Ovary (tissue), 3 donors: ENCODE results near the gene KLLN.
"Not testable (repeated sequence)": the region's sequence is repeated elsewhere in the genome, so short reads cannot be mapped to it uniquely, and the experiment has no call there.

Experiments
- EP300 ChIP-seq: sonication (generic); formaldehyde crosslinking; IDR thresholded peaks from one replicate; pipeline ENCODE4 v1.6.1; 2017; ENCODE audit warnings: antibody characterized with exemption
- POLR2A ChIP-seq: fragments of 450-650 bp; IDR thresholded peaks from one replicate; pipeline ENCODE4 v1.6.1; 2017; ENCODE audit warnings: antibody characterized with exemption, mild to moderate bottlenecking, moderate library complexity
- TF ChIP-seq, protein P1 (sequence below), 3 donors: fragments of 450-650 bp in 2 of 3; fragments of 200-600 bp in 1 of 3; IDR thresholded peaks; one replicate each; pipeline versions ENCODE4 v1.5.1 to v1.8.0; 2016 to 2022; ENCODE audit warnings: antibody characterized with exemption in 3 of 3, mild to moderate bottlenecking in 1 of 3
- donor health status: DM: no; HTN: no; CAD: no.

DNA sequence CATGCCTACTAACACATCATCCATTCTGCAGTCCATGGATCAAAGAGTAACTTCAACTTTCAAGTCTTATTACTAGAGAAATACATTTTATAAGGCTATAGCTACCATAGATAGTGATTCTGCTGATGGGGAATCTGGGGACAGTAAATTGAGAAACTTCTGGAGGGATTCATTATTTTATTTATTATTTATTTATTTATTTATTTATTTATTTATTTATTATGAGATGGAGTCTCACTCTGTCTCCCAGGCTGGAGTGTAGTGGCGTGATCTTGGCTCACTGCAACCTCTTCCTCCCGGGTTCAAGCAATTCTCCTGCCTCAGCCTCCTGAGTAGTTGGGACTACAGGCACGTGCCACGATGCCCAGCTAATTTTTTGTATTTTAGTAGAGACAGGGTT is 34.3 kb downstream of the KLLN start:
- TF ChIP-seq, protein P1, sequence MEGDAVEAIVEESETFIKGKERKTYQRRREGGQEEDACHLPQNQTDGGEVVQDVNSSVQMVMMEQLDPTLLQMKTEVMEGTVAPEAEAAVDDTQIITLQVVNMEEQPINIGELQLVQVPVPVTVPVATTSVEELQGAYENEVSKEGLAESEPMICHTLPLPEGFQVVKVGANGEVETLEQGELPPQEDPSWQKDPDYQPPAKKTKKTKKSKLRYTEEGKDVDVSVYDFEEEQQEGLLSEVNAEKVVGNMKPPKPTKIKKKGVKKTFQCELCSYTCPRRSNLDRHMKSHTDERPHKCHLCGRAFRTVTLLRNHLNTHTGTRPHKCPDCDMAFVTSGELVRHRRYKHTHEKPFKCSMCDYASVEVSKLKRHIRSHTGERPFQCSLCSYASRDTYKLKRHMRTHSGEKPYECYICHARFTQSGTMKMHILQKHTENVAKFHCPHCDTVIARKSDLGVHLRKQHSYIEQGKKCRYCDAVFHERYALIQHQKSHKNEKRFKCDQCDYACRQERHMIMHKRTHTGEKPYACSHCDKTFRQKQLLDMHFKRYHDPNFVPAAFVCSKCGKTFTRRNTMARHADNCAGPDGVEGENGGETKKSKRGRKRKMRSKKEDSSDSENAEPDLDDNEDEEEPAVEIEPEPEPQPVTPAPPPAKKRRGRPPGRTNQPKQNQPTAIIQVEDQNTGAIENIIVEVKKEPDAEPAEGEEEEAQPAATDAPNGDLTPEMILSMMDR (IDR thresholded peaks at IDR 0.05) = not testable (repeated sequence)
- not testable (repeated sequence) for TF ChIP-seq POLR2A, EP300
